DOHH2 (cell line): Measurements from ENCODE around the gene SAMD4A.

Experiments
- H3F3A ChIP-seq: fragments of 200-600 bp; sonication (generic), shearing (Covaris generic); 2 replicates; pipeline ENCODE4 v1.6.0; 2016; ENCODE audit warnings: antibody characterized with exemption, mild to moderate bottlenecking; ENCODE audit not compliant: control insufficient read depth, insufficient read depth
- H3K27ac ChIP-seq: fragments of 200-600 bp; sonication (generic); 2 replicates; pipeline ENCODE4 v1.5.1; 2014; ENCODE audit warnings: low read depth, mild to moderate bottlenecking, low read length, moderate library complexity
- H3K27me3 ChIP-seq: fragments of 200-600 bp; sonication (generic); 2 replicates; pipeline ENCODE4 v1.6.1; 2014; ENCODE audit warnings: mild to moderate bottlenecking, low read length, mixed read lengths; ENCODE audit not compliant: control insufficient read depth
- H3K36me3 ChIP-seq: fragments of 200-600 bp; sonication (generic); 2 replicates; pipeline ENCODE4 v1.6.1; 2014; ENCODE audit warnings: mild to moderate bottlenecking, low read length, moderate library complexity, mixed read lengths; ENCODE audit not compliant: control insufficient read depth
- H3K4me1 ChIP-seq: fragments of 200-600 bp; sonication (generic); 2 replicates; pipeline ENCODE4 v1.6.1; 2014; ENCODE audit warnings: mild to moderate bottlenecking, low read length, mixed read lengths; ENCODE audit not compliant: control insufficient read depth
- H3K4me2 ChIP-seq: fragments of 200-600 bp; sonication (generic); 2 replicates; pipeline ENCODE4 v1.6.0; 2014; ENCODE audit warnings: mild to moderate bottlenecking, low read length, moderate library complexity
- H3K4me3 ChIP-seq: fragments of 200-600 bp; sonication (generic); 2 replicates; pipeline ENCODE4 v1.5.1; 2014; ENCODE audit warnings: mild to moderate bottlenecking, low read length, mixed read lengths
- H3K79me2 ChIP-seq: fragments of 200-600 bp; sonication (generic); 2 replicates; pipeline ENCODE4 v1.6.1; 2014; ENCODE audit warnings: mild to moderate bottlenecking, low read length, mixed read lengths; ENCODE audit not compliant: control insufficient read depth
- H3K9me2 ChIP-seq: fragments of 200-600 bp; sonication (generic); replicated peaks from 2 replicates; pipeline ENCODE4 v1.6.1; 2014; ENCODE audit warnings: mild to moderate bottlenecking, low read length, mixed read lengths; ENCODE audit not compliant: control insufficient read depth
- H3K9me3 ChIP-seq: fragments of 200-600 bp; sonication (generic); 2 replicates; pipeline ENCODE4 v1.6.1; 2014; ENCODE audit warnings: antibody characterized with exemption, low read length, mixed read lengths; ENCODE audit not compliant: control insufficient read depth, insufficient read depth
- H4K20me1 ChIP-seq: fragments of 200-600 bp; sonication (generic); 2 replicates; pipeline ENCODE4 v1.6.0; 2014; ENCODE audit warnings: low read depth, mild to moderate bottlenecking, antibody characterized with exemption, low read length, moderate library complexity; ENCODE audit not compliant: control insufficient read depth, insufficient read depth
- CTCF ChIP-seq: fragments of 200-600 bp; sonication (generic); IDR thresholded peaks from one replicate; pipeline ENCODE4 v1.5.1; 2014; ENCODE audit warnings: antibody characterized with exemption, mild to moderate bottlenecking, low read depth, low read length; ENCODE audit not compliant: poor library complexity, severe bottlenecking
- EZH2phosphoT487 ChIP-seq: fragments of 200-600 bp; sonication (generic); IDR thresholded peaks from 2 replicates; pipeline ENCODE4 v1.6.1; 2017; ENCODE audit warnings: borderline replicate concordance, mild to moderate bottlenecking, antibody characterized with exemption, low read length, moderate library complexity, mixed read lengths

SAMD4A gene

GRCh38 chr14:54735424-54735823 lies 168.5 kb downstream of the SAMD4A start:
- TF ChIP-seq EZH2phosphoT487 (no peak), CTCF (no peak)

DNA sequence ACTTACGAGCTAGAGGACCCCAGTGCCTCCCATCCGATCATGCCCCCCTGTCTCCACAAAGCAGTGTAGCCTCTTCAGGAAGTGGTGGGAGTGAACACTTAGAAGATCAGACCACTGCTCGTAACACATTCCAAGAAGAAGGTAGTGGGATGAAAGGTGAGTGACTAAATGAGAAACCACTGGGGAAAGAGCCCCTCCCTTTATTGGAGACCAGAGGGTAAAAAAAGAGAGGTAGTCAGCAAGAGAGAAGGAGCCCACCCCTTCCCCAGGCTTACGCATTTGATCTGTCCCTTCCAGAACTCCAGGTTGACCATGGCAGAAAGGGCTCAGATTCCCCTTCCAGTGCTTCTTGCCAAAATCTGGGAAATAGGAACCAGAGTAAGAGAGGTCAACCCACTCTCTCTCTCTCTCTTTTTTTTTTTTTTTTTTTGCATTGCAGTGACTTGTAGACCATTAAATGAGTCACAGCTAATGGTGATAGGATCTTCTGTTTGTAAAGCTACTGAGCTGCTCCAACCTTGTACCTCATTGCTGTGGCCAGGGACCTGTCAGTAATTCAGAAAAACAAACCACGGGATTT lies 170.3 kb downstream of the SAMD4A start:
- Histone ChIP-seq H3K36me3 (no peaks in the 10 kb centered on the region), H3F3A (no peaks in the 10 kb centered on the region), H3K4me1 (no peaks in the 10 kb centered on the region), H3K9me2 (no peaks in the 10 kb centered on the region), H3K27ac (no peak overlapping the region), H3K9me3 (no peaks in the 10 kb centered on the region), H3K79me2 (no peaks in the 10 kb centered on the region), H3K27me3 (no peaks in the 10 kb centered on the region; the same call in 1 of the 2 replicates), H3K4me2 (no peak overlapping the region), H4K20me1 (no peaks in the 10 kb centered on the region), H3K4me3 (no peak overlapping the region)
- TF ChIP-seq EZH2phosphoT487 (no peak), CTCF (no peak)

More at GRCh38 chr14:54735424-54735823, 168.5 kb downstream of the SAMD4A start:
- peaks cover 6% of the 10 kb centered on the region for H3K4me1 ChIP-seq
- no peaks in the 10 kb centered on the region for H3K36me3 ChIP-seq
- H3K4me2 ChIP-seq, result no peak overlapping the region
- no peaks in the 10 kb centered on the region for H4K20me1 ChIP-seq
- no peak overlapping the region for H3K27ac ChIP-seq
- H3F3A ChIP-seq, result no peaks in the 10 kb centered on the region
- H3K79me2 ChIP-seq, result no peaks in the 10 kb centered on the region
- no peaks in the 10 kb centered on the region; the same call in 1 of the 2 replicates for H3K27me3 ChIP-seq
- H3K9me2 ChIP-seq, result no peaks in the 10 kb centered on the region
- H3K4me3 ChIP-seq, result no peak overlapping the region
- no peaks in the 10 kb centered on the region for H3K9me3 ChIP-seq

DNA sequence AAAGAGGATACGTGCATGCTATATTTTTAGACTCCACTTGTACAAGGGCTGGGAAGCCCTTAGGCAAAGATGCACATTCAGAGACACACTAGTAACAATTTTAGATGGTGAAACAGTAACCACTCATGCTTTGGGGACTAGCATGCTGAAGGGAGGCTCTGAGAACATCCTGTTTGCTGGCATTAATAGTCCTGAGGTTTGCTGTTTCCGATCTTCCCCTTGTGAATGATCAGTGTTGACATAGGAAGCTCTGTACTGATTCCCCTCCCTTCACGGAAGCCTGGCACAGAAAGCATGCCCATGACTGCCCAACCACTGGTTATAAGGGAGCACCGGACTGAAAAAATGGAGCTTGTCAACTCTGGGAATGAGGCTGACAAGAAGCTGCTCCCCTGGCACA lies 171.1 kb downstream of the SAMD4A start:
- no peaks in the 10 kb centered on the region; the same call in 1 of the 2 replicates for H3K27me3 ChIP-seq
- no peaks in the 10 kb centered on the region for H3K4me1 ChIP-seq
- no peaks in the 10 kb centered on the region for H3K79me2 ChIP-seq
- no peak overlapping the region for H3K4me2 ChIP-seq
- no peaks in the 10 kb centered on the region for H3K9me2 ChIP-seq
- H3K27ac ChIP-seq, result no peak overlapping the region
- H3K9me3 ChIP-seq, result no peaks in the 10 kb centered on the region
- H4K20me1 ChIP-seq, result no peaks in the 10 kb centered on the region
- no peak overlapping the region for H3K4me3 ChIP-seq
- no peaks in the 10 kb centered on the region for H3F3A ChIP-seq
- TF ChIP-seq EZH2phosphoT487 (no peak), CTCF (no peak)
- no peaks in the 10 kb centered on the region for H3K36me3 ChIP-seq
